Measurements from ENCODE around the gene AGRN.

- TF ChIP-seq CTCF (conservative IDR thresholded peaks at IDR 0.05 in 1 of 2, IDR thresholded peaks at IDR 0.05 in 1 of 2; ENCODE audit: extremely low read depth in 1 of 2, insufficient read depth in 1 of 2, low read depth in 1 of 2, low read length in 2 of 2) (no peak), EZH2 (IDR thresholded peaks at IDR 0.05; ENCODE audit: borderline replicate concordance, low read length) (no peak)
Measured at GRCh38 chr1:1061682-1062345, 41.9 kb downstream of the AGRN start.

Measured in mammary epithelial cell (primary cell).